ENCODE measurements around the gene RSRC1.

Gene RSRC1

GRCh38 chr3:158100681-158101080 is 9.2 kb upstream of the RSRC1 start:
- H3K27ac ChIP-seq (ENCODE audit: low read length), result no peak overlapping the region
- no peaks in the 10 kb centered on the region for H4K20me1 ChIP-seq (ENCODE audit: insufficient read depth, low read length)
- no peak overlapping the region for H3K4me3 ChIP-seq (ENCODE audit: low read length)
- peaks cover 6% of the 10 kb centered on the region; the same call in 1 of the 2 replicates for H3K27me3 ChIP-seq (ENCODE audit: low read depth, low read length)
- no peak overlapping the region for H3K9ac ChIP-seq (ENCODE audit: low read length)
- peaks cover 7% of the 10 kb centered on the region for H3K4me1 ChIP-seq (ENCODE audit: low read length)
- no peaks in the 10 kb centered on the region for H3K36me3 ChIP-seq (replicated peaks; ENCODE audit: low read depth, low read length)
- H3K4me2 ChIP-seq (ENCODE audit: low read length), result no peak overlapping the region
- no peak overlapping the region for H2AFZ ChIP-seq (ENCODE audit: low read depth, low read length)
- no peaks in the 10 kb centered on the region for H3K79me2 ChIP-seq (ENCODE audit: low read length)
- H3K9me3 ChIP-seq (ENCODE audit: insufficient read depth, low read length), result no peaks in the 10 kb centered on the region
- TF ChIP-seq EZH2phosphoT487 (IDR thresholded peaks at IDR 0.05; ENCODE audit: low read depth) (no peak), CTCF (IDR thresholded peaks at IDR 0.05; ENCODE audit: low read depth, low read length) (no peak)

GRCh38 chr3:158101335-158102241 is 8.3 kb upstream of the RSRC1 start:
- Histone ChIP-seq H2AFZ (ENCODE audit: low read depth, low read length) (no peak overlapping the region), H3K4me2 (ENCODE audit: low read length) (no peak overlapping the region), H3K27ac (ENCODE audit: low read length) (no peak overlapping the region), H4K20me1 (ENCODE audit: insufficient read depth, low read length) (no peaks in the 10 kb centered on the region), H3K4me1 (ENCODE audit: low read length) (peaks cover 7% of the 10 kb centered on the region), H3K9me3 (ENCODE audit: insufficient read depth, low read length) (no peaks in the 10 kb centered on the region), H3K79me2 (ENCODE audit: low read length) (no peaks in the 10 kb centered on the region), H3K4me3 (ENCODE audit: low read length) (no peak overlapping the region), H3K36me3 (replicated peaks; ENCODE audit: low read depth, low read length) (no peaks in the 10 kb centered on the region), H3K9ac (ENCODE audit: low read length) (no peak overlapping the region), H3K27me3 (ENCODE audit: low read depth, low read length) (peaks cover 6% of the 10 kb centered on the region; the same call in 1 of the 2 replicates)
- TF ChIP-seq EZH2phosphoT487 (IDR thresholded peaks at IDR 0.05; ENCODE audit: low read depth) (no peak), CTCF (IDR thresholded peaks at IDR 0.05; ENCODE audit: low read depth, low read length) (no peak)

GRCh38 chr3:158102242-158103080 is 7.4 kb upstream of the RSRC1 start:
- Histone ChIP-seq H3K27ac (ENCODE audit: low read length) (no peak overlapping the region), H4K20me1 (ENCODE audit: insufficient read depth, low read length) (no peaks in the 10 kb centered on the region), H3K9me3 (ENCODE audit: insufficient read depth, low read length) (no peaks in the 10 kb centered on the region), H3K27me3 (ENCODE audit: low read depth, low read length) (peaks cover 6% of the 10 kb centered on the region; the same call in 1 of the 2 replicates), H3K4me2 (ENCODE audit: low read length) (no peak overlapping the region), H3K4me1 (ENCODE audit: low read length) (peaks cover 3% of the 10 kb centered on the region; the same call in 1 of the 2 replicates), H3K4me3 (ENCODE audit: low read length) (no peak overlapping the region), H3K79me2 (ENCODE audit: low read length) (no peaks in the 10 kb centered on the region), H2AFZ (ENCODE audit: low read depth, low read length) (no peak overlapping the region), H3K9ac (ENCODE audit: low read length) (no peak overlapping the region), H3K36me3 (replicated peaks; ENCODE audit: low read depth, low read length) (no peaks in the 10 kb centered on the region)
- TF ChIP-seq EZH2phosphoT487 (IDR thresholded peaks at IDR 0.05; ENCODE audit: low read depth), result no peak
- no peak for TF ChIP-seq CTCF (IDR thresholded peaks at IDR 0.05; ENCODE audit: low read depth, low read length)
